HCT116 (cell line): ENCODE measurements around the gene SUPT5H. TPM values are rescaled to one million over a fixed set of nuclear protein-coding genes. Genes with fewer than 3 reads are reported as not detected.
A peak's percentile ranks its signal among the peaks of the same experiment; 100 is the strongest.

ENCODE experiments used
- ATAC-seq: fragments of 200-7000 bp; cut with Tn5 transposase; 2 replicates; pipeline ENCODE4 v1.9.1; 2020; ENCODE audit warnings: mild to moderate bottlenecking, moderate library complexity
- BruUV-seq: library from RNA; stranded (reverse); fragments of 400-500 nt; replicated peaks from 2 replicates; lab custom pipeline; 2021; lab: Mats Ljungman, UMichigan
- CTCF ChIA-PET: fragments of 300-600 bp; sonication (Branson Sonifier 250); formaldehyde crosslinking; loops from one replicate; lab custom pipeline; 2021; ENCODE audit warnings: antibody characterized with exemption; lab: Charles Lee
- POLR2A ChIA-PET: fragments of 300-600, 350-600 bp; sonication (Branson Sonifier 250); formaldehyde crosslinking; loops from one replicate; lab custom pipeline; 2021; ENCODE audit warnings: antibody characterized with exemption; lab: Charles Lee
- RAD21 ChIA-PET, 2 experiments: fragments of 300-600 bp; sonication (Branson Sonifier 250); formaldehyde crosslinking; loops; one replicate each; lab custom pipeline; 2023; ENCODE audit warnings: low total read pairs in 2 of 2; ENCODE audit not compliant: uncharacterized antibody in 2 of 2, unreplicated experiment in 2 of 2, low non-redundant PET in 1 of 2; lab: Charles Lee
- DNase-seq: peaks from one replicate; pipeline ENCODE4 v3.0.0-alpha.2; 2010; ENCODE audit warnings: low read depth, low spot score
- H2AFZ ChIP-seq: fragments of 200-600 bp; shearing (Covaris generic), sonication (generic); 2 replicates; pipeline ENCODE4 v1.6.1; 2017; ENCODE audit warnings: low read depth, mixed run types, mixed read lengths, antibody characterized with exemption, low read length; ENCODE audit not compliant: poor library complexity, severe bottlenecking
- H3K27ac ChIP-seq: 2 replicates; pipeline ENCODE4 v1.5.1; 2012; ENCODE audit warnings: low read depth, low read length
- H3K27me3 ChIP-seq: fragments of 200-600 bp; sonication (generic); 2 replicates; pipeline ENCODE4 v1.6.1; 2016; ENCODE audit warnings: mixed run types, low read length, mixed read lengths; ENCODE audit not compliant: insufficient read depth
- H3K36me3 ChIP-seq, 2 experiments: fragments of 200-500 bp in 1 of 2; fragments of 200-600 bp in 1 of 2; sonication (Bioruptor generic) in 1 of 2; sonication (generic) in 1 of 2; 2 replicates each; pipeline versions ENCODE4 v1.5.1 to v1.6.1; 2014 to 2016; ENCODE audit warnings: low read length in 2 of 2, inconsistent platforms in 1 of 2, mixed read lengths in 1 of 2, mixed run types in 1 of 2; ENCODE audit not compliant: insufficient read depth in 2 of 2, control insufficient read depth in 1 of 2
- H3K4me1 ChIP-seq, 2 experiments: fragments of 200-600 bp in 1 of 2; sonication (generic) in 1 of 2; 2 replicates each; pipeline versions ENCODE4 v1.5.1 to v1.6.1; 2012 to 2017; ENCODE audit warnings: low read length in 2 of 2, inconsistent platforms in 1 of 2, mild to moderate bottlenecking in 1 of 2, mixed read lengths in 1 of 2, mixed run types in 1 of 2, moderate library complexity in 1 of 2; ENCODE audit not compliant: insufficient read depth in 2 of 2, control insufficient read depth in 1 of 2
- H3K4me2 ChIP-seq: fragments of 200-600 bp; sonication (generic); 2 replicates; pipeline ENCODE4 v1.6.1; 2017; ENCODE audit warnings: mixed run types, low read length, mixed read lengths
- H3K4me3 ChIP-seq, 2 experiments: fragments of 200-600 bp in 1 of 2; sonication (generic) in 1 of 2; replicated peaks in 1 of 2; 2 replicates each; pipeline ENCODE4 v1.5.1; 2011 to 2016; ENCODE audit warnings: low read length in 2 of 2, control low read depth in 1 of 2, low read depth in 1 of 2, mild to moderate bottlenecking in 1 of 2, mixed read lengths in 1 of 2, mixed run types in 1 of 2
- H3K79me2 ChIP-seq: fragments of 200-600 bp; sonication (generic); 2 replicates; pipeline ENCODE4 v1.6.1; 2017; ENCODE audit warnings: mild to moderate bottlenecking, mixed run types, low read length, moderate library complexity, mixed read lengths; ENCODE audit not compliant: insufficient read depth
- H3K9ac ChIP-seq: fragments of 200-600 bp; sonication (generic); 2 replicates; pipeline ENCODE4 v1.6.1; 2016; ENCODE audit warnings: low read length, mixed read lengths
- H3K9me2 ChIP-seq: fragments of 200-600 bp; sonication (generic), shearing (Covaris generic); 2 replicates; pipeline ENCODE4 v1.6.1; 2017; ENCODE audit warnings: mixed run types, mild to moderate bottlenecking, moderate library complexity; ENCODE audit not compliant: insufficient read depth
- H3K9me3 ChIP-seq, 2 experiments: fragments of 200-500 bp in 1 of 2; fragments of 200-600 bp in 1 of 2; sonication (Bioruptor generic) in 1 of 2; sonication (generic) in 1 of 2; 2 replicates each; pipeline ENCODE4 v1.6.1; 2014 to 2017; ENCODE audit warnings: low read length in 2 of 2, mixed read lengths in 2 of 2, inconsistent platforms in 1 of 2, low read depth in 1 of 2, mild to moderate bottlenecking in 1 of 2, mixed run types in 1 of 2, moderate library complexity in 1 of 2; ENCODE audit not compliant: control insufficient read depth in 1 of 2, insufficient read depth in 1 of 2
- H4K20me1 ChIP-seq: fragments of 200-600 bp; sonication (generic), shearing (Covaris generic); 2 replicates; pipeline ENCODE4 v1.6.1; 2017; ENCODE audit warnings: mixed run types, mild to moderate bottlenecking, moderate library complexity; ENCODE audit not compliant: insufficient read depth
- EZH2phosphoT487 ChIP-seq: fragments of 200-600 bp; IDR thresholded peaks from 2 replicates; pipeline ENCODE4 v1.6.1; 2018; ENCODE audit warnings: antibody characterized with exemption, borderline replicate concordance
- REST ChIP-seq: IDR thresholded peaks from 2 replicates; pipeline ENCODE4 v1.6.1; 2012; ENCODE audit warnings: low read depth
- intact Hi-C: fragments of 100-400 bp; cut with micrococcal nuclease; formaldehyde crosslinking; loops from 2 replicates; pipeline ENCODE4 v1.10.0; 2022
- total RNA-seq: library from RNA; stranded (reverse); gene quantifications from one replicate; pipeline ENCODE4 v1.2.1, GENCODE V29; 2021; ENCODE audit not compliant: unreplicated experiment
- TF ChIP-seq, protein P1 (sequence below): IDR thresholded peaks from 2 replicates; pipeline ENCODE4 v1.6.1; 2012

Gene SUPT5H
- total RNA-seq, 1 experiment from 2014 or later = 120 TPM

- peak overlapping the region; percentile 100 for H3K27ac ChIP-seq
Measured at GRCh38 chr19:39410831-39411080, 34.6 kb upstream of the SUPT5H start.

More at GRCh38 chr19:39410831-39411080, 34.6 kb upstream of the SUPT5H start:
- no peaks in the 10 kb centered on the region for H3K9me3 ChIP-seq
- intact Hi-C loops = loop anchor here (1.0 to 5.0 kb wide), 3 partner anchors 8 to 68 kb away; partner anchors contain the start of gene SAMD4B
- ATAC-seq (no peak), DNase-seq (no peak)
- H3K79me2 ChIP-seq = peaks cover 31% of the 10 kb centered on the region
- BruUV-seq = no TSS peak
- RAD21 ChIA-PET = interaction anchor here (1.4 to 1.9 kb wide), 3 partner anchors 8 to 13 kb away, joined by 4 to 21 read pairs (median 14); no protein-coding TSS in a partner anchor
- H3K4me1 ChIP-seq = peaks cover 37 to 72% of the 10 kb centered on the region in 2 experiments
- CTCF ChIA-PET = interaction anchor here (1.0 to 2.0 kb wide), 3 partner anchors 9 to 19 kb away, joined by 3 to 51 read pairs (median 8); partner anchors contain the start of genes MED29 and PAF1
- POLR2A ChIA-PET = interaction anchor here (1.4 to 2.3 kb wide), 3 partner anchors 9 to 25 kb away, joined by 8 to 35 read pairs (median 12); partner anchors contain the start of gene RPS16
- peak overlapping the region; percentile 97 for H3K9ac ChIP-seq
- no peak overlapping the region for H2AFZ ChIP-seq
- no peaks in the 10 kb centered on the region for H3K9me2 ChIP-seq
- peaks cover 2 to 12% of the 10 kb centered on the region in 2 experiments; a peak in 1 of 4 replicates for H3K36me3 ChIP-seq
- H3K27me3 ChIP-seq = no peaks in the 10 kb centered on the region
- H3K4me2 ChIP-seq = peak overlapping the region; percentile 92
- peaks cover 5% of the 10 kb centered on the region; the same call in 1 of the 2 replicates for H4K20me1 ChIP-seq
- peak overlapping the region; percentile 90 to 98 for H3K4me3 ChIP-seq
- TF ChIP-seq, protein P1, sequence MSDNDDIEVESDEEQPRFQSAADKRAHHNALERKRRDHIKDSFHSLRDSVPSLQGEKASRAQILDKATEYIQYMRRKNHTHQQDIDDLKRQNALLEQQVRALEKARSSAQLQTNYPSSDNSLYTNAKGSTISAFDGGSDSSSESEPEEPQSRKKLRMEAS = no peak
- TF ChIP-seq EZH2phosphoT487 (no peak), REST (no peak)
